ENCODE data around the gene E2F8. TPM values are rescaled to one million over a fixed set of nuclear protein-coding genes. Genes with fewer than 3 reads are reported as not detected.
"Not testable (repeated sequence)": the region's sequence is repeated elsewhere in the genome, so short reads cannot be mapped to it uniquely, and the experiment has no call there.

Gene E2F8
- total RNA-seq, 2 donors from 2014 or later, result 0.46 to 0.57 TPM

- Histone ChIP-seq H3K36me3 (no peaks in the 10 kb centered on the region), H3K9me3 (no peaks in the 10 kb centered on the region), H3K4me1 (replicated peaks) (no peaks in the 10 kb centered on the region), H3K4me3 (no peak overlapping the region), H3K27ac (no peak overlapping the region), H3K27me3 (replicated peaks; ENCODE audit: insufficient read depth) (no peaks in the 10 kb centered on the region)
- intact Hi-C loops (cut with DNase I), result loop anchor here (5.0 kb wide), 1 partner anchor 293 kb away; no protein-coding TSS in a partner anchor
- WGBS, result 55% methylated on average over 6 of the region's 6 CpGs
- TF ChIP-seq POLR2A (IDR thresholded peaks at IDR 0.05) (no peak), POLR2AphosphoS5 (IDR thresholded peaks at IDR 0.05) (no peak), CTCF (IDR thresholded peaks at IDR 0.05) (peak; percentile 73 to 76 (median 75))
- peak; percentile 32 for DNase-seq (ENCODE audit: low spot score)
Measured at GRCh38 chr11:19259487-19260345, 19.0 kb upstream of the E2F8 start.

- no peak overlapping the region for H3K27ac ChIP-seq
- no peaks in the 10 kb centered on the region for H3K4me1 ChIP-seq (replicated peaks)
- DNase-seq (ENCODE audit: low spot score), result no peak
- no peaks in the 10 kb centered on the region for H3K36me3 ChIP-seq
- no peak overlapping the region for H3K4me3 ChIP-seq
- H3K27me3 ChIP-seq (replicated peaks; ENCODE audit: insufficient read depth), result no peaks in the 10 kb centered on the region
- H3K9me3 ChIP-seq, result no peaks in the 10 kb centered on the region
- intact Hi-C loops (cut with DNase I), result loop anchor here (5.0 kb wide), 1 partner anchor 294 kb away; no protein-coding TSS in a partner anchor
- TF ChIP-seq POLR2AphosphoS5 (IDR thresholded peaks at IDR 0.05) (no peak), CTCF (IDR thresholded peaks at IDR 0.05) (no peak), POLR2A (IDR thresholded peaks at IDR 0.05) (no peak)
- 80% methylated on average over 4 of the region's 4 CpGs for WGBS
Measured at GRCh38 chr11:19258641-19259230, 18.0 kb upstream of the E2F8 start.

GRCh38 chr11:19254441-19254840, 13.7 kb upstream of the E2F8 start:
- H3K9me3 ChIP-seq; DNase-seq (ENCODE audit: low spot score); H3K4me1 ChIP-seq (replicated peaks); H3K36me3 ChIP-seq; H3K27me3 ChIP-seq (replicated peaks; ENCODE audit: insufficient read depth); H3K4me3 ChIP-seq; intact Hi-C loops (cut with DNase I); H3K27ac ChIP-seq: not testable (repeated sequence)
- WGBS, result 61% methylated on average over 3 of the region's 3 CpGs

- Histone ChIP-seq H3K36me3 (no peaks in the 10 kb centered on the region), H3K27ac (no peak overlapping the region), H3K9me3 (no peaks in the 10 kb centered on the region), H3K4me3 (no peak overlapping the region), H3K27me3 (replicated peaks; ENCODE audit: insufficient read depth) (no peaks in the 10 kb centered on the region), H3K4me1 (replicated peaks) (no peaks in the 10 kb centered on the region)
- 77% methylated on average over 3 of the region's 3 CpGs for WGBS
- DNase-seq (ENCODE audit: low spot score), result no peak
- intact Hi-C loops (cut with DNase I), result no loop called here
- TF ChIP-seq CTCF (IDR thresholded peaks at IDR 0.05) (no peak), POLR2A (IDR thresholded peaks at IDR 0.05) (no peak), POLR2AphosphoS5 (IDR thresholded peaks at IDR 0.05) (no peak)
Measured at GRCh38 chr11:19253817-19254216, 13.1 kb upstream of the E2F8 start.

GRCh38 chr11:19253153-19253745, 12.5 kb upstream of the E2F8 start:
- DNase-seq (ENCODE audit: low spot score), result no peak
- Histone ChIP-seq H3K27ac (no peak overlapping the region), H3K4me3 (no peak overlapping the region), H3K27me3 (replicated peaks; ENCODE audit: insufficient read depth) (no peaks in the 10 kb centered on the region), H3K9me3 (no peaks in the 10 kb centered on the region), H3K4me1 (replicated peaks) (no peaks in the 10 kb centered on the region), H3K36me3 (no peaks in the 10 kb centered on the region)
- intact Hi-C loops (cut with DNase I), result no loop called here
- TF ChIP-seq POLR2A (IDR thresholded peaks at IDR 0.05) (no peak), CTCF (IDR thresholded peaks at IDR 0.05) (no peak), POLR2AphosphoS5 (IDR thresholded peaks at IDR 0.05) (no peak)
- WGBS, result 53% methylated on average over 7 of the region's 7 CpGs

Measured in prostate gland (tissue), 2 donors.